Measurements from ENCODE around the gene COX6A1.

COX6A1 gene
- total RNA-seq, result 14.3 to 22.9 (median 21.5) reads per million in 4 experiments

- DNase-seq, result peak; percentile 93
These were observed at the start of gene COX6A1 for GRCh38 chr12:120437735-120438494. COX6A1 (plus strand) TSS chr12:120438113; CDS start chr12:120438127, 14 bp downstream.

- no peak for DNase-seq
These were observed 49.0 kb upstream of the COX6A1 start for GRCh38 chr12:120388691-120389481.

GRCh38 chr12:120390540-120391120, 47.3 kb upstream of the COX6A1 start:
- no peak for DNase-seq

GRCh38 chr12:120394483-120395367, 43.2 kb upstream of the COX6A1 start:
- no peak for DNase-seq

- DNase-seq, result no peak
These were observed 39.9 kb upstream of the COX6A1 start for GRCh38 chr12:120397824-120398540.

- no peak for DNase-seq
These were observed 38.4 kb upstream of the COX6A1 start for GRCh38 chr12:120399531-120399930.

- no peak for DNase-seq
These were observed 35.7 kb upstream of the COX6A1 start for GRCh38 chr12:120402217-120402616.

GRCh38 chr12:120403869-120404268, 34.0 kb upstream of the COX6A1 start:
- no peak for DNase-seq

- no peak for DNase-seq
These were observed 33.6 kb upstream of the COX6A1 start for GRCh38 chr12:120404271-120404670.

GRCh38 chr12:120406069-120406468, 31.8 kb upstream of the COX6A1 start:
- no peak for DNase-seq

GRCh38 chr12:120406553-120406952, 31.4 kb upstream of the COX6A1 start:
- DNase-seq, result no peak

GRCh38 chr12:120408771-120409170, 29.1 kb upstream of the COX6A1 start:
- DNase-seq, result no peak

- no peak for DNase-seq
These were observed 25.5 kb upstream of the COX6A1 start for GRCh38 chr12:120412421-120412820.

- no peak for DNase-seq
These were observed 23.8 kb upstream of the COX6A1 start for GRCh38 chr12:120413901-120414695.

- DNase-seq, result no peak
These were observed 21.3 kb upstream of the COX6A1 start for GRCh38 chr12:120416490-120417216.

GRCh38 chr12:120417917-120418580, 19.9 kb upstream of the COX6A1 start:
- DNase-seq, result no peak

- no peak for DNase-seq
These were observed 16.2 kb upstream of the COX6A1 start for GRCh38 chr12:120421701-120422100.

GRCh38 chr12:120422892-120423456, 14.9 kb upstream of the COX6A1 start:
- no peak for DNase-seq

GRCh38 chr12:120425797-120426196, 12.1 kb upstream of the COX6A1 start:
- no peak for DNase-seq
